K562 (cell line): ENCODE measurements around the gene MAGI2. TPM values are rescaled to one million over a fixed set of nuclear protein-coding genes. Genes with fewer than 3 reads are reported as not detected.
A peak's percentile ranks its signal among the peaks of the same experiment; 100 is the strongest.

ENCODE experiments used
- CTCFL ChIP-seq: IDR thresholded peaks from 2 replicates; pipeline ENCODE4 v1.6.1; 2011; ENCODE audit warnings: borderline replicate concordance, low read depth, mild to moderate bottlenecking, moderate library complexity, low read length; ENCODE audit not compliant: insufficient read depth, poor library complexity, severe bottlenecking
- E2F5 ChIP-seq: sonication (generic); formaldehyde crosslinking; IDR thresholded peaks from 2 replicates; pipeline ENCODE4 v1.8.0; 2022; ENCODE audit warnings: mild to moderate bottlenecking, missing genetic modification reagents
- ETV6 ChIP-seq, 3 experiments: fragments of 150-350 bp in 1 of 3; sonication (generic) in 1 of 3; formaldehyde crosslinking in 1 of 3; IDR thresholded peaks; 2 replicates each; pipeline versions ENCODE4 v1.6.1 to v1.8.0; 2014 to 2022; ENCODE audit warnings: borderline replicate concordance in 2 of 3, low read depth in 2 of 3, antibody characterized with exemption in 1 of 3, low read length in 1 of 3, mild to moderate bottlenecking in 1 of 3, missing genetic modification reagents in 1 of 3
- FOS ChIP-seq: IDR thresholded peaks from 3 replicates; pipeline ENCODE4 v1.6.1; 2011; ENCODE audit not compliant: insufficient read length; ENCODE audit errors: extremely low read depth
- FOXK2 ChIP-seq, 2 experiments: fragments of 450-650 bp; IDR thresholded peaks in 1 of 2; conservative IDR thresholded peaks in 1 of 2; 2 replicates each; pipeline ENCODE4 v1.6.1; 2016; ENCODE audit warnings: low read depth in 2 of 2, mild to moderate bottlenecking in 1 of 2
- KLF6 ChIP-seq: fragments of 250-450 bp; sonication (Bioruptor Pico); IDR thresholded peaks from 2 replicates; pipeline ENCODE4 v1.4.0; 2020; ENCODE audit warnings: mild to moderate bottlenecking, moderate library complexity, borderline replicate concordance
- NR4A1 ChIP-seq, 2 experiments: fragments of 250-450 bp in 1 of 2; fragments of 450-650 bp in 1 of 2; sonication (Bioruptor Pico) in 1 of 2; IDR thresholded peaks; 2 replicates each; pipeline versions ENCODE4 v1.4.0 to v1.6.1; 2016 to 2020; ENCODE audit warnings: mild to moderate bottlenecking in 2 of 2, missing compliant biosample characterization in 1 of 2, missing genetic modification characterization in 1 of 2, moderate library complexity in 1 of 2
- REST ChIP-seq, 2 experiments: fragments of 450-650 bp; formaldehyde crosslinking in 1 of 2; IDR thresholded peaks; 2 replicates each; pipeline versions ENCODE4 v1.4.0 to v1.6.1; 2014 to 2020; ENCODE audit warnings: mild to moderate bottlenecking in 2 of 2, borderline replicate concordance in 1 of 2, low read depth in 1 of 2
- TAF9B ChIP-seq: fragments of 450-650 bp; IDR thresholded peaks from 2 replicates; pipeline ENCODE4 v1.6.1; 2018; ENCODE audit warnings: mild to moderate bottlenecking; ENCODE audit not compliant: partially characterized antibody
- ZNF583 ChIP-seq: fragments of 250-450 bp; sonication (Bioruptor Pico); IDR thresholded peaks from 2 replicates; pipeline ENCODE4 v1.4.0; 2020
- polyA plus RNA-seq, 8 experiments: library from polyadenylated mRNA; depleted of rRNA in 4 of 8; stranded (reverse) in 5 of 8; unstranded in 3 of 8; fragments of >200 nt; fragmentation: Nextera tagmentation in 2 of 8; fragmentation: Illumina TruSeq in 1 of 8; extraction: Ambion mirVana in 2 of 8; extraction: Trizol in 1 of 8; gene quantifications; 2 replicates each; pipeline versions ENCODE4 v1.2.1 to v1.2.3, GENCODE V29; 2011 to 2014; ENCODE audit warnings: inconsistent platforms in 1 of 8, missing spikeins in 1 of 8
- total RNA-seq, 7 experiments: library from RNA; depleted of rRNA in 6 of 7; stranded (reverse); fragments of >200 nt in 6 of 7; fragmentation: Illumina TruSeq in 2 of 7; extraction: Trizol in 2 of 7; gene quantifications; 2 replicates each; pipeline versions ENCODE4 v1.2.1 to v1.2.3, GENCODE V29; 2011 to 2021; ENCODE audit warnings: low replicate concordance in 1 of 7

MAGI2 gene
- total and polyA plus RNA-seq, 9 of the 15 experiments (the other 6 are each of a cell fraction or from before 2014, with no cell fraction given): 0.27 to 1.4 (median 0.70) TPM

GRCh38 chr7:78226059-78226719 is 1227.3 kb downstream of the MAGI2 start (continued):
- TF ChIP-seq REST (IDR thresholded peaks at IDR 0.05; ENCODE audit: borderline replicate concordance): peak; percentile 22; the same call in 1 of the 2 replicates
- no peak for TF ChIP-seq REST (CRISPR knock-in tag; IDR thresholded peaks at IDR 0.05; ENCODE audit: low read depth)
- TF ChIP-seq TAF9B: no peak
- no peak for TF ChIP-seq ETV6 (IDR thresholded peaks at IDR 0.05; ENCODE audit: borderline replicate concordance in 1 of 2, low read depth in 2 of 2, low read length in 1 of 2)
- TF ChIP-seq ETV6 (CRISPR knock-in tag; IDR thresholded peaks at IDR 0.05; ENCODE audit: borderline replicate concordance): no peak
- TF ChIP-seq ZNF583: no peak
- TF ChIP-seq KLF6 (CRISPR knock-in tag): no peak
- no peak for TF ChIP-seq FOS
- TF ChIP-seq CTCFL: peak; percentile 65
- TF ChIP-seq E2F5 (CRISPR knock-in tag): no peak
- no peak for TF ChIP-seq NR4A1 (CRISPR knock-in tag; IDR thresholded peaks at IDR 0.05)
- no peak for TF ChIP-seq NR4A1 (tag; IDR thresholded peaks at IDR 0.05)
- TF ChIP-seq FOXK2 (conservative IDR thresholded peaks at IDR 0.05 in 1 of 2, IDR thresholded peaks at IDR 0.05 in 1 of 2; ENCODE audit: low read depth in 2 of 2): no peak
